NCI-H82 treated with DMSO at 0.1 percent for 48 hours (cell line): ENCODE measurements around the gene MXI1.
"Not testable (repeated sequence)": the region's sequence is repeated elsewhere in the genome, so short reads cannot be mapped to it uniquely, and the experiment has no call there.

Experiments
- DNase-seq: peaks from one replicate; lab custom pipeline; 2025; ENCODE audit not compliant: unreplicated experiment; lab: John Stamatoyannopoulos, UW

Gene MXI1

GRCh38 chr10:110181451-110181850 is 26.0 kb upstream of the MXI1 start:
- DNase-seq: no peak

DNA sequence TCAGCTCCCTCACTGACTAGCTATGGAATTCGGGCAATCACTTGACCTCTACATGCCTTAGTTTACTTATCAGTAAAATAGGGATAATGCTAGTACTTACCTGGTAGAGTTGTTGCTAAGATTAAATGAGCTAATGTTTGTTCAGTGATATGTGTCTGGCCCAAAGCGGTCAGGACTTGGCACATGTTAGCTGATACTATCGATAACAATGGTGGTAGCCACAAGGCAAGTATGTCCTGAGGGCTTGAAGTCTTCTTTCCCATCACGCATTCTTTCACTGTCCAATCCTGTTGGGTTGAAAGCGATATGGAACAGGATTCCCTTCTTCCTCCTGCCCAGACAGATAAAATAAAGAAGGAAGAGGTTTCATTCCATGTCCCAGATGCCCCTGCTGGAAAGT is 25.5 kb upstream of the MXI1 start:
- DNase-seq: no peak

GRCh38 chr10:110184398-110184797 is 23.0 kb upstream of the MXI1 start:
- DNase-seq: no peak

DNA sequence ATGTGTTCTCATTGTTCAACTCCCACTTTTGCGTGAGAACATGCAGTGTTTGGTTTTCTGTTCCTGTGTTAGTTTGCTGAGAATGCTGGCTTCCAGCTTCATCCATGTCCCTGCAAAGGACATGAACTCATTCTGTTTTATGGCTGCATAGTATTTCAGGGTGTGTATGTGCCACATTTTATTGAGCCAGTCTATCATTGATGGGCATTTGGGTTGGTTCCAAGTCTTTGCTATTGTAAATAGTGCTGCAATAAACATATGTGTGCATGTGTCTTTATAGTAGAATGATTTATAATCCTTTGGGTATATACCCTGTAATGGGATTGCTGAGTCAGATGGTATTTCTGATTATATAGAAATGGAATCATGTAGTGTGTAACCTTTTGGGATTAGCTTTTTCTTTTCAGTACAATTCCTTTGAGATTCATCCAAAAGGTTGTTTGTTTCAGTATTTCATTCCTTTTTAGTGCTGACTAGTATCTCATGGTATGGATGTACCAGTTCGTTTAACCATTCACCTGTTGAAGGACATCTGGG is 21.7 kb upstream of the MXI1 start:
- DNase-seq: not testable (repeated sequence)

- DNase-seq: no peak
Measured at GRCh38 chr10:110190170-110190569, 17.2 kb upstream of the MXI1 start.

- no peak for DNase-seq
Measured at GRCh38 chr10:110192552-110192951, 14.9 kb upstream of the MXI1 start.

DNA sequence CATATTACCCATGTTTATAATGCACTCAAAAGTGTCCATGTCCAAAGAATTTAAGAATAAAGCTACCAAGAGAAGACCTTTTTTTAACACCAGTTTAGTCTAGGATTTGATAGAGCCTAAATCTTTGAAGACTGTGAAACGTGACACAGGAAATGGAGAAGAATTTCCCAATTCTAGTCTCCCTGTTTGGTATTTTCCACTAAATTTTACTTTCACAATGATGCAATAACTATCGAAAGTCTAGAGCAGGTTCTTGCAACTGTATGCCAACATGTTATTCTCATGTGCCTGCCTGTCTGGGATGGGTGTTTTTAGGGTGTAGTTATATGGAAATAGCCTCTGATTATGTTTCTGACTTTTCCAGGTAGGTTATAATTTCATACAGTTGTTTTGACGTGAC is 6.9 kb upstream of the MXI1 start:
- DNase-seq: no peak

GRCh38 chr10:110201046-110201445 is 6.4 kb upstream of the MXI1 start:
- not testable (repeated sequence) for DNase-seq

- no peak for DNase-seq
Measured at GRCh38 chr10:110203500-110204455, 3.6 kb upstream of the MXI1 start.

DNA sequence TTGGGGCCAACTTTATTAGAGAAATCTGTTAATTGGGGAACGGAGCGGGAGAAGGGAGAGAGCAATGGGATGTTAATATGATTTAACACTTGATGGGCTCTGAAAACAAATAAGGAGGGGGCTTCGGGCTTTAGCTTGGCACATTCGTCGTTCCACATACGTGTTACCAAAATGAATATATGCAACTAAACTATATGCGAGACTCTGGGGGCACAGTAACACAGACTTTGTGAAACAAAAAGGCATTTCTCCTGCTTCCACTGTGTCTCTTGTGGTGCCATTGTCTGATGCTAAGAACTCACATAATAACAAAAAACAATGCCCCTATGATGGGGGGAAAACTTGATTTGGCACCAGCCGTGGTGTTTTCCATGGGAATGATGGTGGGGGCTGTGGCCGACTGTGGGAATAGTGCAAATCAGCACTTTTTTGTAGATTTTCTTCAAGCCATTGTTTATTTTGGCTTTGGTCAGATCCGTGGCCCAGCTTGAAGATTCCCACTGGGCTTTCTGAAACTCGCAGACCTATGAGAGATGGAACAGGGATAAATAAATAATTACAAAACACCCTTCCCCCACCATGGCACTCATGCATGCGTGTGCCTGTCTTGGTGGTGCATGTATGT is 2.2 kb upstream of the MXI1 start:
- DNase-seq: no peak

DNA sequence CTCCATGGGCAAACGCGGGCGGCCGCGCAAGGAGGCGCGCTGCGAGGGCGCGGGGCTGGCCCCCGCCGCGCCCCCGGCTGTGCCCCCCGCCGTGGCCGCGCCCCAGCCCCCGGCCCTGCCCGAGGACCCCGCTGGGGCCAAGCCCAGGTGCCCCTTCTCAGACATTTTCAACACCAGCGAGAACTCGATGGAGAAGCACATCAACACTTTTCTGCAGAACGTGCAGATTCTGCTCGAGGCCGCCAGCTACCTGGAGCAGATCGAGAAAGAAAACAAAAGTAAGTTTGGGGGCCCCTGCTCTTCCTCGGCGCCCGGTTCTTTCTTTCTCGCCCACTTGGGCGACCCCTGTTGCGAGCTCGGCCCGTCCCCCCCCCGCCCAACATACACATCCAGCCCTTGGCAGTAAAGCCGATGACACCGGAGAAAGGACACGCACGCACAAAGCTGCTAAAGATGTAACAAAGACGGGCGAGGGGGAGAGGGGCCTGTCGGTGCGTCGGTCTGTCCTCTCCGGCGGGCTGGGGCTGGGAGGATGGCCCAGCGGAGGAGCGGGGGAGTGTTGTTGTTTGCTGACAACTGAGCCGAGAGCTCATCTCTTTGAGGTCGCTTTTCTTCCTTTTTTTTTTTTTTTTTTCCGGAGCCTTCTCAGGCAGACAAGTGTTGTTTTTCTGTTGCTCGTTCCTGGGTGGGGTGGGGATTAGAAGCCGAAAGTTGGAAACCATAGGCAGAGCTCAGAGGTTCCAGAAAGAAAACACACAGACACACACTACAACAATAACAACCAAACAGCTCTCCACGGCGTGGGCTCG is 604 bp downstream of the MXI1 start:
- peak; percentile 10 for DNase-seq

DNA sequence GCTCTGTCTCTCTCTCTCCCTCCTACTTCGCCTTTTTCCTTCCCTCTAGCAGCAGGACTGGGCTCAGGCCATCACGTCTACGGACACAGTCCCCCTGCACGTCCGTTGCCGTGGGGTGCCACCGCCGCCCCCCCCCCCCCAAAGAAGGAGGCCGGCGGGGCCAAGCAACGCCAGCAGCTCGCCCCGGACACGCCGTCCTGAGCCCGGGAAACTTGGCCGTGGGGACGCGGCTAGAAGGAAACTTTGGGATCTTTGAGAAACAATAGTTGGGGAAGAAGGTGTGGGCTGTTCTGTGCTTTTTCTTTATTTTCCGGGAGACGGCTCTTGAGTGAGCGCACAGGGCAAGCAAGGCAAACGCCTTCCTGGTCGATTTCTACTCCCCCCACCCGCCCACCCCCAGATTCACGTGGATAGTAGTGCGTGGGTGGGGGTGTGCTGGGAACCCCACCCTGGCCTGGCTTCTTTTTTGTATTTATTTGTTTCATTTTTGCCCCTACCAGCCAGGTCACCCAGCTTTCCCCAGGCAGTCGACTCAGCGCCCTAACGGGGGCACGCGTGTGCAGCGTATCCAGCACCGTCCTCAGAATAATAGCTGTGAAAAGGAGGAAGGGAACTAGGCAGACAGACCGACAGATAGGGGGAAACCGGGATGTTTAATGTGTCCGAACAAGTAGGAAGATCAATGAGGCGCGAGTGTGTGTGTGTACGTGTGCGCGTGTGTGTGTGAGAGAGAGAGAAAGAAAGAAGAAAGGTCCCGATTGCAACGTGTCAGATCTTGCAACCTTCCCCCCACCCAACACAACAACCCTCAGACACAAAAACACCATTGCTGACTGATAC is 1.4 kb downstream of the MXI1 start:
- peak; percentile 9 for DNase-seq

DNA sequence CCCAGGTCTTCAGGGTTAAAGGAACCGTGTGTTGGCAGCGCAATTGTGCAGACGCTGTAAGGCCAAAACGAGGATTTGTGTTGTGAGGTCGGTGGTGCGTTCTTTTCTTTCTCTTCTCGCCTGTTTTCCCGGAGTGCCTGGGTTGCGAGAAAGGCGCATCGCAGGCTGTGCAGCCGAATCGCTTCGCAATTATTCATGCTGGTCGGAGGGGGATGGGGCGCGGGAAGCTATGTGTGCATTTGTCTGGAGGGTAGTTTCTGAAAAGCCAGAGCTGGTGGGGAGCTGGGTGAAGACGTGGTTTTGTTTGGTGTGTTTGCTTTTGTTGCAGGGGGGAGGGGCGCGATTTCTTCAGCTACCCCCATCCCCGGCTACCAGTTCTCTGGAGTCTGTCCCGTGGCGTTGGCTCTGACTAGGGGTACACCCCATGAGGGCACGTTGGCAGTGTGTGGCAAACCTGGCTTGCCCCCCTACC is 2.1 kb downstream of the MXI1 start:
- DNase-seq: peak; percentile 33

DNA sequence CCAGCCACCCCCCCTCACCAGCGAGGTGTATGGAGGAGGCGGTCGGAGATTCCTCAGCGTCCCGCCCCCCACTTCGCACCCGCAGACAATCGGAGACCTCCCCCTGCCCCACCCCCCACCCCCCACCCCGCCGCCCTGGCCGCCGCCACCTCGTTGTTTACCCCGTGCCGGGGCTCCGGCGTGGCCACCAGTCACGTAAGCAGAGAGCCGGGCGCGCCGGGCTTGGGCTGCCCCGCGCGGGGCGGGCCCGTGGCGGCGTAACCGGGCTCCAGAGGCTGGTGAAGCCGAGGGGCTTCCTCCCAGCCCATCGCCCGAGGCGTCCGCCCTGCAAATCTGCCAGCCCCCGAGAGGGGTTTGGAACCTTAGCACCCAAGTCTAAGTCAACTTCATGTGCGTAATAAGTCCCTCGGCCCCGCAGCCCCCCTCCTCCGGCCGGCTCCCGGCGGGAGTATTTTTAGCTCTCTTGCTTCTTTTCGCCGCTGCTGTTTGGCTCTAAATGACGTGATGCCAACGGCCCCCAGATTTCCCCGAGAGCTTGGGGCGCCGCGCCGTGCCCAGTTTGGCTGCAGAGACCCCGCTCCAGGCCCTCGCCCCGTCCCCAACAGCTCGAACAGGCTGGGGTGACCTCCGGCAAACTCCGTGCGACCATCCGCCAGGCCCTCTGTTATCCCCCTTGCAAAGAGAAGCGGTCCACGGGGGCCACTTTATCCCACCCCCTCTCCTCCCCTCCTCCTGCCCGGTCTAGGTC is 2.7 kb downstream of the MXI1 start:
- no peak for DNase-seq

DNA sequence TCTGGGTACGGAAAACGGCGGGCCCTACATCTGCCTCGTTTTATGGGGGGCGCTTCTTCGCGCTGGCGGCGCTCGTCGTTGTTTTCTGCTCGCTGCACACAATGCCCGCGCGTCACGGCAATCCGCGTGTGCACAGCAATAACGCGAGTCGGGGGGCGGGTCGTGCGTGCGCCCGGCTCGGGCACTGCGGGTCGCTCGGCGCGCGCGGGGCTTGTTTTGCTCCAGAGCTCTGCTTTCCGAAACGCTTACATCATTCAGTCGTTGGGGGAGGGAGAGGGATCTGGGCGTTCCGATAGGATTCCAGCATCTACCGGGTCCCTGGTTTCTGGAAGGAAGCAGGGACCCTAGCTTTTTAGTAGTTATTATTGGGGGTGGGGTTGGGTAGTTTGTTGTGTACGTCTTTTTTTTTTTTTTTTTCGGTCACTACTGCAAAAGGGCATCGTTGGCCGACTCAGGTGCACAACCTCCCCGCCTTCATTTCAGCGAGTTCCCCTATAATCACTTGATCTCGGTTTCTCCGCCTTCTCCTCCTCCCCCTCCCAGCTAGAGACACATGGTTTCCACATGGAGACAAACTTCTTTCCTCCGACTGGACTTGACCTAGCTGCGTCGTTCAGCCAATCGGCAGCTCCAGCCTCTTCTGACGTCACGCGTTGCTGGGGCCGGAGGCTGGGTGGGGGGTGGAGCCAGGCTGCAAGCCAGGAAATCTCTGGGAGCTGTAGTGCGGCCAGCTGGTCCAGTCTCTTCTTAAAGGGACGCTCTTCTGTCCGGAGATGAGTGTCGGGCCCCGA is 3.5 kb downstream of the MXI1 start:
- DNase-seq: peak; percentile 94

DNA sequence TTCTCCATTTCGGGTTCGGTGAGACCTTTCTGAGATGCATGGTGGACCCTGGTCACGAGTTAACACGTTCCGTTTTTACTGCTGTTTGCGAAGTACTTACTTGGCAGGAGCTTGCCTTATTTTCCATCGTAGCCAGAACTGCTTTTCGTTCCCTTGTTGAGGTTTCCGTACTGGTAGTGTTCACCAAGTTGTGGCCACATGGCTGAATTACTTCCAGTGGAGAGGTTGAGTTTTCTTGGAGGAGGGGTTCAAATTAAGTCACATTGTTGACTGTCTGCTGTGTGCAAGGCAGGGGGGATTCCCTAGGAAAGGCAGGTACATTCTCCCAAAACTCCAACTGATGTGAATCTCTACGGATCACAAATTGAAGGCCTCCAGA is 4.0 kb downstream of the MXI1 start:
- DNase-seq: no peak

DNA sequence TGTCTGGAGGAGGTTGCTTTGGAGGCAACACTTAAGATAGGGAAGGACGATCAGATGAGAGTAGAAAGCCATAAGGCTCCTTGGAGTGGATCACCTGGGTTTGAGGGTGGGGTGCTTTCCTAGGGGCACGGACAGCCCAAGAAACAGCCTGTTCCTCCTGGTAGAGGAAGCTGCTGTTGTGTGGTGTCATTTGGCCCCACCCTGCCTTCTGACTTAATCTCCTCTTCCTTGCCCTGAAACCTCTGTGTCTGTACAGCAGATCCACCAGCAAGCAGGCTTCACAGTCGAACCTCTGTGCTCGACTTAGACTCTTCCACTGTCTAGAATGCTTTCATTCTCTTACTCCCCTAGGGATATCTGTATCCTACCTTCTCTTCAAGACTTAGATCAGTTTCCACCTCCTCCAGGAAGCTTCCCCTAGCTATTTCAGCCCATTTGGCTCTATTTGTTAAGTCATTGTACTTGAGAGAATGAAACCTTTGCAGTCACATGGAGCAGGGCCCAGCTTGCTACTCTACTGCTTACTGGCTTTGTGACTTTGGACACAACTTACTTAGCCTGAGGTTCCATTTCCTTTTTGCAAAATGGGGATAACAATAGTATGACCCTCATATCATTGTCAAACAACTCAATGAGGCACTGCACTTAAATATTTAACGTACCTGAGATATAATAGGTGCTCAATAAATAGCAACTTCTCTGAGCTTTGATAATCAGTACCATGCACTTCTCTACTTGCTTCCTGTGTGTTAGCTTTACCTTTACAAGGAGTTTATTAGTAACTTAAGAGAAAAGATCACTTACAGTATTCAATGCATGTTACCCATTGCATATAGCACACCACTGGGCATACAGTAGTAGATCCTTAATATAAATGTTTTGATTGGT is 5.0 kb downstream of the MXI1 start:
- DNase-seq: no peak

DNA sequence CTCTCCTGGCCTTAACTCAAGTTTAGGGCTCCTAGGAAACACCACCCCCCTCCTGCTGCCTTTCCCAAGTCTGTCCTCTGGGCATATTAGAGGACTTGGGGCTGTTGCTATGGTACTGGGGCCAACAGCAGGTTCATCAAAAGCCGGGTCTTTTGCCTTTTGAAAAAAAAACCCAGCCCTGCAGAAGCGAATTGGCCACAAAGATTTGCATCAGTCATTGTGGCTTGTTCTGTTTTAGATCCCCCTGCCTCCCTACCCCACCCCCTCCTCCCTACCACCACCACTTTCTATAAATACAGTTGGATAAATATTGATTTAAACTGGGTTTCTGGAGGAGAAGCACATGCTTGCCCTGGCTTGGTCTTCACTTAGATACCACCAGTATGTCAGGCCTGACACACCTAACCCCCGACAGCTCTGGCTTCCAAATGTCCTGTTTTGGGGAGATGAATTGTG is 7.0 kb downstream of the MXI1 start:
- DNase-seq: no peak
